Activated CD8-positive, alpha-beta memory T cell treated with anti-CD3 and anti-CD28 coated beads, Interleukin-2, amount 50 U/mL, for 24 hours (primary cell): ENCODE measurements around the gene PRIM2.
"Not testable (repeated sequence)": the region's sequence is repeated elsewhere in the genome, so short reads cannot be mapped to it uniquely, and the experiment has no call there.

ENCODE experiments used
- DNase-seq: peaks from one replicate; pipeline ENCODE4 v3.0.0-alpha.2; 2020; ENCODE audit errors: extremely low read depth

Gene PRIM2

GRCh38 chr6:57502387-57502786 lies 185.0 kb downstream of the PRIM2 start:
- not testable (repeated sequence) for DNase-seq

- not testable (repeated sequence) for DNase-seq
Observed at GRCh38 chr6:57505251-57505650, 187.8 kb downstream of the PRIM2 start.

- not testable (repeated sequence) for DNase-seq
Observed at GRCh38 chr6:57510390-57510789, 193.0 kb downstream of the PRIM2 start.

GRCh38 chr6:57515171-57515570 lies 197.7 kb downstream of the PRIM2 start:
- not testable (repeated sequence) for DNase-seq

GRCh38 chr6:57515845-57516244 lies 198.4 kb downstream of the PRIM2 start:
- not testable (repeated sequence) for DNase-seq

- DNase-seq: not testable (repeated sequence)
Observed at GRCh38 chr6:57516776-57517175, 199.3 kb downstream of the PRIM2 start.

- not testable (repeated sequence) for DNase-seq
Observed at GRCh38 chr6:57519198-57519597, 201.8 kb downstream of the PRIM2 start.

GRCh38 chr6:57521085-57521484 lies 203.7 kb downstream of the PRIM2 start:
- DNase-seq: not testable (repeated sequence)

- not testable (repeated sequence) for DNase-seq
Observed at GRCh38 chr6:57523221-57523620, 205.8 kb downstream of the PRIM2 start.

- DNase-seq: not testable (repeated sequence)
Observed at GRCh38 chr6:57529755-57530154, 212.3 kb downstream of the PRIM2 start.

- DNase-seq: not testable (repeated sequence)
Observed at GRCh38 chr6:57532660-57533059, 215.2 kb downstream of the PRIM2 start.

GRCh38 chr6:57535121-57535520 lies 217.7 kb downstream of the PRIM2 start:
- not testable (repeated sequence) for DNase-seq

- DNase-seq: not testable (repeated sequence)
Observed at GRCh38 chr6:57535994-57536393, 218.6 kb downstream of the PRIM2 start.

GRCh38 chr6:57537916-57538315 lies 220.5 kb downstream of the PRIM2 start:
- not testable (repeated sequence) for DNase-seq

GRCh38 chr6:57551961-57552360 lies 234.5 kb downstream of the PRIM2 start:
- DNase-seq: not testable (repeated sequence)

GRCh38 chr6:57557855-57558254 lies 240.4 kb downstream of the PRIM2 start:
- DNase-seq: not testable (repeated sequence)

GRCh38 chr6:57559170-57559569 lies 241.7 kb downstream of the PRIM2 start:
- DNase-seq: not testable (repeated sequence)

- DNase-seq: not testable (repeated sequence)
Observed at GRCh38 chr6:57562233-57562632, 244.8 kb downstream of the PRIM2 start.

- not testable (repeated sequence) for DNase-seq
Observed at GRCh38 chr6:57572119-57572518, 254.7 kb downstream of the PRIM2 start.

GRCh38 chr6:57572844-57573243 lies 255.4 kb downstream of the PRIM2 start:
- DNase-seq: not testable (repeated sequence)

- DNase-seq: not testable (repeated sequence)
Observed at GRCh38 chr6:57577023-57577422, 259.6 kb downstream of the PRIM2 start.

- DNase-seq: not testable (repeated sequence)
Observed at GRCh38 chr6:57579489-57579888, 262.1 kb downstream of the PRIM2 start.

GRCh38 chr6:57581586-57581985 lies 264.2 kb downstream of the PRIM2 start:
- not testable (repeated sequence) for DNase-seq

GRCh38 chr6:57601105-57601504 lies 283.7 kb downstream of the PRIM2 start:
- DNase-seq: not testable (repeated sequence)
